WERI-Rb-1 (cell line): ENCODE measurements around the gene ABCC1.

Experiments used
- DNase-seq: peaks from one replicate; pipeline ENCODE4 v3.0.0-alpha.2; 2020
- H3K27ac ChIP-seq: fragments of 250-450 bp; sonication (Bioruptor Pico); 2 replicates; pipeline ENCODE4 v1.5.1; 2020; ENCODE audit warnings: mild to moderate bottlenecking, moderate library complexity
- H3K27me3 ChIP-seq: fragments of 250-450 bp; sonication (Bioruptor Pico); 2 replicates; pipeline ENCODE4 v1.5.1; 2021; ENCODE audit warnings: mild to moderate bottlenecking, low read depth, moderate library complexity; ENCODE audit not compliant: insufficient read depth, severe bottlenecking
- H3K36me3 ChIP-seq: fragments of 250-450 bp; sonication (Bioruptor Pico); 2 replicates; pipeline ENCODE4 v1.5.1; 2020; ENCODE audit warnings: mild to moderate bottlenecking, moderate library complexity
- H3K4me3 ChIP-seq: 2 replicates; pipeline ENCODE4 v1.5.1; 2011; ENCODE audit warnings: low read depth, mild to moderate bottlenecking, control low read depth, low read length
- H3K9me3 ChIP-seq: fragments of 250-450 bp; sonication (Bioruptor Pico); 2 replicates; pipeline ENCODE4 v1.5.1; 2021; ENCODE audit warnings: mild to moderate bottlenecking, moderate library complexity; ENCODE audit not compliant: severe bottlenecking
- CTCF ChIP-seq: IDR thresholded peaks from 2 replicates; pipeline ENCODE4 v1.5.1; 2011; ENCODE audit warnings: low read depth, mild to moderate bottlenecking, control low read depth, inconsistent platforms, low read length

ABCC1 gene

GRCh38 chr16:16021646-16021987, 72.2 kb downstream of the ABCC1 start:
- Histone ChIP-seq H3K27ac (peak overlapping the region; percentile 40), H3K27me3 (no peaks in the 10 kb centered on the region), H3K36me3 (peaks cover 33% of the 10 kb centered on the region), H3K4me3 (no peak overlapping the region), H3K9me3 (no peaks in the 10 kb centered on the region)
- TF ChIP-seq CTCF: no peak
- no peak for DNase-seq

- TF ChIP-seq CTCF: no peak
- H3K9me3 ChIP-seq: no peaks in the 10 kb centered on the region
- peak overlapping the region; percentile 54 for H3K27ac ChIP-seq
- peak; percentile 94 for DNase-seq
- no peaks in the 10 kb centered on the region for H3K27me3 ChIP-seq
- H3K36me3 ChIP-seq: peaks cover 28% of the 10 kb centered on the region
- no peak overlapping the region for H3K4me3 ChIP-seq
Observed at GRCh38 chr16:16021988-16022682, 72.7 kb downstream of the ABCC1 start.

GRCh38 chr16:16022683-16023064, 73.3 kb downstream of the ABCC1 start:
- H3K4me3 ChIP-seq: no peak overlapping the region
- DNase-seq: no peak
- H3K27ac ChIP-seq: peak overlapping the region; percentile 54
- TF ChIP-seq CTCF: no peak
- H3K27me3 ChIP-seq: no peaks in the 10 kb centered on the region
- H3K36me3 ChIP-seq: peaks cover 25% of the 10 kb centered on the region
- no peaks in the 10 kb centered on the region for H3K9me3 ChIP-seq

- Histone ChIP-seq H3K27ac (no peak overlapping the region), H3K4me3 (no peak overlapping the region), H3K9me3 (no peaks in the 10 kb centered on the region), H3K27me3 (no peaks in the 10 kb centered on the region), H3K36me3 (peaks cover 5% of the 10 kb centered on the region)
- no peak for TF ChIP-seq CTCF
- no peak for DNase-seq
Observed at GRCh38 chr16:16025214-16025968, 76.0 kb downstream of the ABCC1 start.

- no peak for DNase-seq
- Histone ChIP-seq H3K27ac (no peak overlapping the region), H3K4me3 (no peak overlapping the region), H3K27me3 (no peaks in the 10 kb centered on the region), H3K9me3 (no peaks in the 10 kb centered on the region), H3K36me3 (no peaks in the 10 kb centered on the region; the same call in 1 of the 2 replicates)
- TF ChIP-seq CTCF: no peak
Observed at GRCh38 chr16:16027728-16028310, 78.4 kb downstream of the ABCC1 start.
